SU-DHL-6 (cell line): Measurements from ENCODE around the gene ACVR1B.

ENCODE experiments used
- H2AFZ ChIP-seq: fragments of 200-600 bp; sonication (generic); 2 replicates; pipeline ENCODE4 v1.6.1; 2014; ENCODE audit warnings: low read depth, mild to moderate bottlenecking, moderate library complexity, mixed read lengths, antibody characterized with exemption, low read length; ENCODE audit not compliant: severe bottlenecking
- H3F3A ChIP-seq: fragments of 200-600 bp; shearing (Covaris generic); 2 replicates; pipeline ENCODE4 v1.6.0; 2016; ENCODE audit warnings: antibody characterized with exemption, mild to moderate bottlenecking; ENCODE audit not compliant: insufficient read depth
- H3K27ac ChIP-seq: fragments of 200-600 bp; sonication (generic); 2 replicates; pipeline ENCODE4 v1.5.1; 2016; ENCODE audit warnings: low read depth, mild to moderate bottlenecking, low read length, moderate library complexity, mixed read lengths
- H3K27me3 ChIP-seq: fragments of 200-600 bp; sonication (generic), shearing (Covaris generic); 2 replicates; pipeline ENCODE4 v1.6.0; 2014; ENCODE audit warnings: mild to moderate bottlenecking, low read length
- H3K36me3 ChIP-seq: fragments of 200-600 bp; sonication (generic); 2 replicates; pipeline ENCODE4 v1.6.1; 2014; ENCODE audit warnings: mild to moderate bottlenecking, low read length, mixed read lengths
- H3K4me2 ChIP-seq: fragments of 300-600, 200-600 bp; shearing (Covaris generic), sonication (generic); 2 replicates; pipeline ENCODE4 v1.6.0; 2014; ENCODE audit warnings: low read length, low read depth, mild to moderate bottlenecking; ENCODE audit not compliant: poor library complexity, severe bottlenecking
- H3K4me3 ChIP-seq: fragments of 200-600 bp; sonication (generic); 2 replicates; pipeline ENCODE4 v1.5.1; 2014; ENCODE audit warnings: antibody characterized with exemption, low read length, mild to moderate bottlenecking, mixed read lengths; ENCODE audit not compliant: insufficient read depth, poor library complexity, severe bottlenecking
- H3K79me2 ChIP-seq: fragments of 200-600 bp; sonication (generic); 2 replicates; pipeline ENCODE4 v1.6.1; 2014; ENCODE audit warnings: mild to moderate bottlenecking, low read length, moderate library complexity; ENCODE audit not compliant: insufficient read depth
- H3K9ac ChIP-seq: fragments of 200-600 bp; sonication (generic); 2 replicates; pipeline ENCODE4 v1.7.0; 2014; ENCODE audit warnings: mild to moderate bottlenecking, low read length
- H3K9me2 ChIP-seq: fragments of 200-600 bp; sonication (generic); replicated peaks from 2 replicates; pipeline ENCODE4 v1.6.1; 2014; ENCODE audit warnings: low read length; ENCODE audit not compliant: insufficient read depth
- H3K9me3 ChIP-seq: fragments of 200-600 bp; sonication (generic); 2 replicates; pipeline ENCODE4 v1.6.1; 2014; ENCODE audit warnings: low read length, mixed read lengths; ENCODE audit not compliant: insufficient read depth
- H4K20me1 ChIP-seq: fragments of 200-600 bp; sonication (generic); 2 replicates; pipeline ENCODE4 v1.6.1; 2014; ENCODE audit warnings: low read depth, mild to moderate bottlenecking, antibody characterized with exemption, low read length, moderate library complexity, mixed read lengths
- CTCF ChIP-seq: fragments of 200-600 bp; sonication (generic); IDR thresholded peaks from one replicate; pipeline ENCODE4 v1.5.1; 2017; ENCODE audit warnings: antibody characterized with exemption, mild to moderate bottlenecking, low read length, moderate library complexity; ENCODE audit not compliant: insufficient read depth, poor library complexity, severe bottlenecking
- EZH2phosphoT487 ChIP-seq: fragments of 200-600 bp; sonication (generic), shearing (Covaris generic); conservative IDR thresholded peaks from 2 replicates; pipeline ENCODE4 v1.6.1; 2018; ENCODE audit warnings: mild to moderate bottlenecking, antibody characterized with exemption, low read length, moderate library complexity, mixed read lengths

Gene ACVR1B

GRCh38 chr12:51907856-51908425 is 43.6 kb upstream of the ACVR1B start:
- Histone ChIP-seq H3K9me2 (no peaks in the 10 kb centered on the region), H3K4me2 (no peak overlapping the region), H3K9me3 (no peaks in the 10 kb centered on the region), H3K27ac (no peak overlapping the region), H3K79me2 (no peaks in the 10 kb centered on the region), H3F3A (no peaks in the 10 kb centered on the region), H3K4me3 (no peak overlapping the region), H2AFZ (no peak overlapping the region), H4K20me1 (no peaks in the 10 kb centered on the region), H3K36me3 (no peaks in the 10 kb centered on the region), H3K9ac (no peak overlapping the region), H3K27me3 (no peaks in the 10 kb centered on the region)
- TF ChIP-seq EZH2phosphoT487 (no peak), CTCF (no peak)

- no peak overlapping the region for H3K4me2 ChIP-seq
- no peak overlapping the region for H2AFZ ChIP-seq
- no peak overlapping the region for H3K27ac ChIP-seq
- H3K27me3 ChIP-seq = no peaks in the 10 kb centered on the region
- no peaks in the 10 kb centered on the region for H4K20me1 ChIP-seq
- no peak overlapping the region for H3K9ac ChIP-seq
- H3K79me2 ChIP-seq = no peaks in the 10 kb centered on the region
- no peaks in the 10 kb centered on the region for H3F3A ChIP-seq
- H3K9me2 ChIP-seq = no peaks in the 10 kb centered on the region
- H3K36me3 ChIP-seq = no peaks in the 10 kb centered on the region
- TF ChIP-seq CTCF (no peak), EZH2phosphoT487 (no peak)
- no peaks in the 10 kb centered on the region for H3K9me3 ChIP-seq
- no peak overlapping the region for H3K4me3 ChIP-seq
Observed at GRCh38 chr12:51908876-51909592, 42.5 kb upstream of the ACVR1B start.

GRCh38 chr12:51910168-51910567 is 41.3 kb upstream of the ACVR1B start:
- Histone ChIP-seq H4K20me1 (no peaks in the 10 kb centered on the region), H3K4me3 (no peak overlapping the region), H3K9me3 (no peaks in the 10 kb centered on the region), H3F3A (no peaks in the 10 kb centered on the region), H2AFZ (no peak overlapping the region), H3K79me2 (no peaks in the 10 kb centered on the region), H3K27me3 (no peaks in the 10 kb centered on the region), H3K9me2 (no peaks in the 10 kb centered on the region), H3K4me2 (no peak overlapping the region), H3K36me3 (no peaks in the 10 kb centered on the region), H3K27ac (no peak overlapping the region), H3K9ac (no peak overlapping the region)
- no peak for TF ChIP-seq EZH2phosphoT487
- no peak for TF ChIP-seq CTCF
